NCI-H774 (cell line): ENCODE measurements around the gene SLC24A2.

ENCODE experiments used
- DNase-seq: peaks from one replicate; lab custom pipeline; 2025; lab: John Stamatoyannopoulos, UW

The SLC24A2 gene

GRCh38 chr9:19757745-19758144, 31.1 kb downstream of the SLC24A2 start:
- no peak for DNase-seq

- no peak for DNase-seq
Measured at GRCh38 chr9:19754921-19755320, 33.9 kb downstream of the SLC24A2 start.

GRCh38 chr9:19748278-19749126, 40.3 kb downstream of the SLC24A2 start:
- DNase-seq = no peak

- DNase-seq = no peak
Measured at GRCh38 chr9:19746223-19746622, 42.6 kb downstream of the SLC24A2 start.

GRCh38 chr9:19741178-19741577, 47.7 kb downstream of the SLC24A2 start:
- no peak for DNase-seq
